OCI-LY3 (cell line): ENCODE data around the gene FRMD8.

ENCODE experiments used
- CTCF ChIP-seq: fragments of 200-600, 300-600 bp; sonication (generic); IDR thresholded peaks from 2 replicates; pipeline ENCODE4 v1.5.1; 2014; ENCODE audit warnings: antibody characterized with exemption, low read length, low read depth
- EZH2phosphoT487 ChIP-seq: fragments of 200-600 bp; shearing (Covaris generic); IDR thresholded peaks from 2 replicates; pipeline ENCODE4 v1.6.1; 2018; ENCODE audit warnings: antibody characterized with exemption, mixed run types, low read depth

- TF ChIP-seq CTCF (no peak), EZH2phosphoT487 (no peak)
Observed at GRCh38 chr11:65338676-65339075, 47.8 kb upstream of the FRMD8 start.
